ENCODE data around the gene CNTNAP2. TPM values are rescaled to one million over a fixed set of nuclear protein-coding genes. Genes with fewer than 3 reads are reported as not detected.

The CNTNAP2 gene
- total and polyA plus RNA-seq, 2 of the 8 experiments (the other 6 are each of a cell fraction or from before 2014, with no cell fraction given) = 27.9 to 71.0 TPM

GRCh38 chr7:147146169-147146568 is 1029.6 kb downstream of the CNTNAP2 start:
- H2BK12ac ChIP-seq (ENCODE audit: low read depth, low read length) = no peak overlapping the region
- H3K4me2 ChIP-seq (ENCODE audit: insufficient read depth in 1 of 2, low read depth in 2 of 2, low read length in 2 of 2) = no peak overlapping the region
- H3K36me3 ChIP-seq (ENCODE audit: control insufficient read depth in 2 of 4, insufficient read depth in 4 of 4, low read length in 3 of 4) = no peaks in the 10 kb centered on the region
- peak overlapping the region; percentile 9 for H4K5ac ChIP-seq (ENCODE audit: insufficient read length, low read depth, low read length)
- H3K14ac ChIP-seq (ENCODE audit: insufficient read length) = no peak overlapping the region
- no peaks in the 10 kb centered on the region for H3K27me3 ChIP-seq (replicated peaks in 1 of 4; ENCODE audit: control insufficient read depth in 3 of 4, extremely low read depth in 1 of 4, insufficient read depth in 3 of 4, low read length in 3 of 4)
- no peak overlapping the region for H4K91ac ChIP-seq (replicated peaks; ENCODE audit: insufficient read length, low read length)
- H3K23me2 ChIP-seq (ENCODE audit: low read depth, low read length) = no peaks in the 10 kb centered on the region
- no peaks in the 10 kb centered on the region; a peak in 1 of 4 replicates for H3K9me3 ChIP-seq (ENCODE audit: insufficient read depth in 2 of 2, low read depth in 1 of 2, low read length in 1 of 2)
- H3K79me2 ChIP-seq (ENCODE audit: control insufficient read depth in 1 of 2, insufficient read depth in 2 of 2, low read length in 2 of 2) = no peaks in the 10 kb centered on the region
- H4K20me1 ChIP-seq (replicated peaks in 1 of 2; ENCODE audit: control insufficient read depth in 1 of 2, insufficient read depth in 2 of 2, low read length in 2 of 2) = no peaks in the 10 kb centered on the region
- no peak overlapping the region for H3K4ac ChIP-seq (replicated peaks; ENCODE audit: insufficient read length, low read depth, low read length)
- no peak for FAIRE-seq
- no peak overlapping the region for H3K27ac ChIP-seq (ENCODE audit: low read depth, low read length)
- ChIA-PET POLR2A (ENCODE audit: partially characterized antibody) (no interaction called here), CTCF (ENCODE audit: partially characterized antibody) (no interaction called here)
- no peak overlapping the region for H2BK15ac ChIP-seq (ENCODE audit: low read length)
- DNase-seq (ENCODE audit: low read depth in 1 of 2, low spot score in 2 of 2) = no peak
- no peak overlapping the region for H3K56ac ChIP-seq (replicated peaks; ENCODE audit: insufficient read length, low read depth, low read length)
- 90% methylated on average over 3 of the region's 3 CpGs; no CpG with 5 or more reads in 1 of the 2 experiments for WGBS, 2 experiments (ENCODE audit: extremely low coverage in 1 of 2, insufficient coverage in 1 of 2, insufficient read length in 1 of 2, insufficient replicate concordance in 2 of 2, low coverage in 1 of 2, low lambda C conversion rate in 2 of 2, missing lambda C conversion rate in 1 of 2)
- H3K4me1 ChIP-seq (replicated peaks in 1 of 4; ENCODE audit: control insufficient read depth in 3 of 4, insufficient read depth in 4 of 4, low read length in 3 of 4) = peaks cover 0 to 6% (median 3%) of the 10 kb centered on the region in 4 experiments; a peak in 2 of 7 replicates
- no peak overlapping the region for H4K8ac ChIP-seq (ENCODE audit: extremely low read depth, insufficient read depth, low read length)
- H3K18ac ChIP-seq (ENCODE audit: extremely low read depth, low read length) = peak overlapping the region; percentile 15; the same call in 1 of the 2 replicates
- H3K23ac ChIP-seq (ENCODE audit: insufficient read length) = no peak overlapping the region
- no peak overlapping the region for H3K9ac ChIP-seq (replicated peaks in 1 of 4; ENCODE audit: extremely low read depth in 1 of 4, low read depth in 3 of 4, low read length in 3 of 4)
- H2AFZ ChIP-seq (ENCODE audit: low read length) = no peak overlapping the region
- no peak overlapping the region for H2BK120ac ChIP-seq (replicated peaks; ENCODE audit: low read depth, low read length)
- no peak overlapping the region for H3K4me3 ChIP-seq (ENCODE audit: extremely low read depth in 1 of 4, insufficient read depth in 2 of 4, low read depth in 3 of 4, low read length in 4 of 4)
- H2BK5ac ChIP-seq (ENCODE audit: low read depth, low read length) = peak overlapping the region; percentile 10; the same call in 1 of the 2 replicates
- no peak overlapping the region for H2BK20ac ChIP-seq (ENCODE audit: low read length)
- no peak overlapping the region for H2AK5ac ChIP-seq (ENCODE audit: low read depth, low read length)
- H3K79me1 ChIP-seq (ENCODE audit: low read depth, low read length) = no peaks in the 10 kb centered on the region
- TF ChIP-seq POU5F1 (IDR thresholded peaks at IDR 0.05; ENCODE audit: low read depth, low read length) (no peak), ATF2 (IDR thresholded peaks at IDR 0.05; ENCODE audit: low read length) (no peak)
